ENCODE data around the gene ARFGEF3. TPM values are rescaled to one million over a fixed set of nuclear protein-coding genes. Genes with fewer than 3 reads are reported as not detected.

ARFGEF3 gene
- polyA plus RNA-seq, 1 of the 3 experiments (the other 2 are of a cell fraction), result not detected

DNA sequence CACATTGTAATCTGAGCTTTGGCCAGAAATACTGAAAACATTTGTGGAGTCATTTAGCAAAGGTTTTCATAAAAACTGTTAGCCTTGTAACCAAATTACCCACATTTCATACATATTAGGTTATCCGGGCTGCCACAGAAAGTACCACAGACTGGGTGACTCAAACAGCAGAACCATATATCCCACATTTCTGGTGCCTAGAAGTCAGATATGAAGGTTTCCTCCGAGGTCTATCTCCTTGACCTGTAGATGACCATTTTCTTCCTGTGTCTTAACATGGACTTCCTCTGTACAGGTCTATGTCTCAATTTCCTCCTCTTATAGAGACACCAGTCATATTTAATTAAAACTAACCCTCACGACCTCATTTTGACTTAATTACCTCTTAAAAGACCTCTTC is 166.5 kb downstream of the ARFGEF3 start:
- Histone ChIP-seq H3K36me3 (replicated peaks in 1 of 2; ENCODE audit: control insufficient read depth in 1 of 2, insufficient read depth in 2 of 2, low read length in 1 of 2) (no peaks in the 10 kb centered on the region), H3K4me3 (ENCODE audit: low read depth in 2 of 2, low read length in 1 of 2) (no peak overlapping the region), H3K4me1 (ENCODE audit: control insufficient read depth in 1 of 2, insufficient read depth in 2 of 2, low read depth in 1 of 2, low read length in 1 of 2) (no peaks in the 10 kb centered on the region), H3K9me2 (no peaks in the 10 kb centered on the region), H4K20me1 (ENCODE audit: insufficient read depth) (no peaks in the 10 kb centered on the region), H3K27ac (ENCODE audit: low read depth in 2 of 2, low read length in 1 of 2) (no peak overlapping the region), H3K9ac (no peak overlapping the region), H3K9me3 (no peaks in the 10 kb centered on the region), H2AFZ (ENCODE audit: low read depth) (no peak overlapping the region), H3K79me2 (ENCODE audit: insufficient read depth) (no peaks in the 10 kb centered on the region), H3F3A (replicated peaks; ENCODE audit: insufficient read depth) (no peaks in the 10 kb centered on the region), H3K27me3 (ENCODE audit: insufficient read depth) (no peaks in the 10 kb centered on the region), H3K4me2 (no peak overlapping the region)
- no peak for DNase-seq
- CTCF ChIA-PET, result no interaction called here
- WGBS (ENCODE audit: low lambda C conversion rate), result 16% methylated on average over 3 of the region's 3 CpGs
- POLR2A ChIA-PET, result no interaction called here
- no peak for TF ChIP-seq JUND (IDR thresholded peaks at IDR 0.05)
- TF ChIP-seq EZH2phosphoT487 (IDR thresholded peaks at IDR 0.05; ENCODE audit: borderline replicate concordance, low read depth), result no peak
- no peak for TF ChIP-seq EP300 (IDR thresholded peaks at IDR 0.05; ENCODE audit: borderline replicate concordance in 1 of 2, low read depth in 1 of 2, low read length in 1 of 2)
- TF ChIP-seq POLR2AphosphoS5 (IDR thresholded peaks at IDR 0.05; ENCODE audit: low read depth, low read length), result no peak

DNA sequence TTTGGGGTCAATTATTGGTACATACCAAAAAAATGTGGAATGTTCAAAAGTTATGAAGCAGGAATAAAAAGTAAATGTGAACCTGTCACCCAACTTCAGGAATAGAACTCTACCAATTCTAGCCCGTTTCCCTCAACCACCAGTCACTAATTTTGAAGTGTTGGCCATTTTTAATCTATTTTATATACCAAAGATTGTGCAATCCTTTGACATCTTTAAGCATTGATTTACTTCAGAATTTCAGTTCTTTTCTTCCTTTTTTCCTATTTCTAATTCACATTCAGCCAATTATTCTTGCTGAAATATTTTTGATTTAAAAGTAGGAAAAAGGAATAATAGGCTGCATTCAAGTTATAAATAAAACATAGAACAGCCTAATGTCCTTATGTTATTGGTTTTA is 169.0 kb downstream of the ARFGEF3 start:
- Histone ChIP-seq H3K36me3 (replicated peaks in 1 of 2; ENCODE audit: control insufficient read depth in 1 of 2, insufficient read depth in 2 of 2, low read length in 1 of 2) (no peaks in the 10 kb centered on the region), H3K9me3 (no peaks in the 10 kb centered on the region), H3K9me2 (no peaks in the 10 kb centered on the region), H3F3A (replicated peaks; ENCODE audit: insufficient read depth) (no peaks in the 10 kb centered on the region), H3K27ac (ENCODE audit: low read depth in 2 of 2, low read length in 1 of 2) (no peak overlapping the region), H4K20me1 (ENCODE audit: insufficient read depth) (no peaks in the 10 kb centered on the region), H3K4me3 (ENCODE audit: low read depth in 2 of 2, low read length in 1 of 2) (no peak overlapping the region), H3K4me1 (ENCODE audit: control insufficient read depth in 1 of 2, insufficient read depth in 2 of 2, low read depth in 1 of 2, low read length in 1 of 2) (no peaks in the 10 kb centered on the region), H3K79me2 (ENCODE audit: insufficient read depth) (no peaks in the 10 kb centered on the region), H3K9ac (no peak overlapping the region), H3K4me2 (no peak overlapping the region), H2AFZ (ENCODE audit: low read depth) (no peak overlapping the region), H3K27me3 (ENCODE audit: insufficient read depth) (no peaks in the 10 kb centered on the region)
- no peak for TF ChIP-seq RXRA (IDR thresholded peaks at IDR 0.05; ENCODE audit: borderline replicate concordance, low read depth)
- no peak for TF ChIP-seq RFX5 (IDR thresholded peaks at IDR 0.05; ENCODE audit: low read length)
- no peak for TF ChIP-seq NFIC (IDR thresholded peaks at IDR 0.05; ENCODE audit: borderline replicate concordance)
- no peak for TF ChIP-seq MEF2A (IDR thresholded peaks at IDR 0.05; ENCODE audit: borderline replicate concordance, low read depth)
- no peak for TF ChIP-seq TCF12 (IDR thresholded peaks at IDR 0.05)
- no peak for TF ChIP-seq NRF1 (IDR thresholded peaks at IDR 0.05; ENCODE audit: low read depth, low read length)
- no peak for TF ChIP-seq FOXJ3 (CRISPR knock-in tag; IDR thresholded peaks at IDR 0.05)
- TF ChIP-seq TAF1 (IDR thresholded peaks at IDR 0.05; ENCODE audit: borderline replicate concordance, low read depth, low read length), result no peak
- no peak for TF ChIP-seq EZH2phosphoT487 (IDR thresholded peaks at IDR 0.05; ENCODE audit: borderline replicate concordance, low read depth)
- TF ChIP-seq SIN3A (IDR thresholded peaks at IDR 0.05; ENCODE audit: borderline replicate concordance, low read depth, low read length), result no peak
- TF ChIP-seq EP300 (IDR thresholded peaks at IDR 0.05; ENCODE audit: borderline replicate concordance in 1 of 2, low read depth in 1 of 2, low read length in 1 of 2), result no peak
- DNase-seq, result no peak
- ChIA-PET CTCF (no interaction called here), POLR2A (no interaction called here)
- WGBS (ENCODE audit: low lambda C conversion rate), result 16% methylated on average over 1 of the region's 1 CpG

DNA sequence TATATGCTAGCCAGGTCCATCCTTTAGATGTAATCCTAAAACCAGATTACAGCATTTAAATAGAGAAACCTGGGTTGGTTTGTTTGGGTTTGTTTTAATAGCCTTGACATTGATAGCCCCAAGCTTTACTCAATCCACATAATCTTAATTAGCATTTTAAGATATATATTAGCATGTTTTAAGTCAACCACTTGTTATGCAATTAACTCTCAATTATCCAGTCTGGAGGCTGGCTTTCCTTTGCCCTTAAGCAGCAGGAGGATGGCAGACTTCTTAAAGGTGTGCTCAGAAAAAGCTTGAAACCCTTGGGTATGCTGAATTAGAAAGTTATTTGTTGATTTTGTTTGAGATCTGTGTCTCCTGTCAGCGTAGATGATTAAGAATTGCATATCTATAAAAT is 169.7 kb downstream of the ARFGEF3 start:
- Histone ChIP-seq H3K36me3 (replicated peaks in 1 of 2; ENCODE audit: control insufficient read depth in 1 of 2, insufficient read depth in 2 of 2, low read length in 1 of 2) (no peaks in the 10 kb centered on the region), H3K79me2 (ENCODE audit: insufficient read depth) (no peaks in the 10 kb centered on the region), H4K20me1 (ENCODE audit: insufficient read depth) (no peaks in the 10 kb centered on the region), H3K27ac (ENCODE audit: low read depth in 2 of 2, low read length in 1 of 2) (no peak overlapping the region), H2AFZ (ENCODE audit: low read depth) (no peak overlapping the region), H3K4me2 (no peak overlapping the region), H3F3A (replicated peaks; ENCODE audit: insufficient read depth) (no peaks in the 10 kb centered on the region), H3K4me1 (ENCODE audit: control insufficient read depth in 1 of 2, insufficient read depth in 2 of 2, low read depth in 1 of 2, low read length in 1 of 2) (no peaks in the 10 kb centered on the region), H3K27me3 (ENCODE audit: insufficient read depth) (no peaks in the 10 kb centered on the region), H3K9ac (no peak overlapping the region), H3K9me3 (no peaks in the 10 kb centered on the region), H3K4me3 (ENCODE audit: low read depth in 2 of 2, low read length in 1 of 2) (no peak overlapping the region), H3K9me2 (no peaks in the 10 kb centered on the region)
- no peak for DNase-seq
- ChIA-PET CTCF (no interaction called here), POLR2A (no interaction called here)
- WGBS (ENCODE audit: low lambda C conversion rate), result 14% methylated on average over 1 of the region's 1 CpG
- no peak for TF ChIP-seq IRF3 (IDR thresholded peaks at IDR 0.05; ENCODE audit: low read depth, low read length)
- no peak for TF ChIP-seq FOXJ3 (CRISPR knock-in tag; IDR thresholded peaks at IDR 0.05)
- no peak for TF ChIP-seq EZH2phosphoT487 (IDR thresholded peaks at IDR 0.05; ENCODE audit: borderline replicate concordance, low read depth)
- TF ChIP-seq USF1 (IDR thresholded peaks at IDR 0.05; ENCODE audit: borderline replicate concordance, low read depth), result no peak
- no peak for TF ChIP-seq YY1 (IDR thresholded peaks at IDR 0.05; ENCODE audit: low read depth)
- TF ChIP-seq CTCF (IDR thresholded peaks at IDR 0.05), result no peak
